ENCODE measurements around the gene DHX34. TPM values are rescaled to one million over a fixed set of nuclear protein-coding genes. Genes with fewer than 3 reads are reported as not detected.
"Not testable (repeated sequence)": the region's sequence is repeated elsewhere in the genome, so short reads cannot be mapped to it uniquely, and the experiment has no call there.

The DHX34 gene
- polyA plus RNA-seq (2013, experiment 1 of 4) = 24.6 TPM
- polyA plus RNA-seq (2013, experiment 2 of 4) = 23.1 TPM
- 19.2 TPM for polyA plus RNA-seq (2013, experiment 3 of 4)
- polyA plus RNA-seq (2013, experiment 4 of 4) = 20.1 TPM

GRCh38 chr19:47348819-47349795 lies at the start of gene DHX34:
TSS of gene DHX34 (plus strand) at chr19:47349315. CDS start at chr19:47353031, 3,716 bp downstream.
- peaks cover 10% of the 10 kb centered on the region for H3K36me3 ChIP-seq (ENCODE audit: control insufficient read depth, insufficient read depth, low read length)
- no peak within 1 kb of the TSS for H3K27ac ChIP-seq (ENCODE audit: insufficient read depth, low read depth, low read length, poor library complexity, severe bottlenecking)
- 5% methylated on average over 63 of the region's 63 CpGs for WGBS, 2 experiments
- peak within 1 kb of the TSS; percentile 81 for H3K4me3 ChIP-seq (ENCODE audit: insufficient read depth, low read depth, low read length)
- peaks cover 15% of the 10 kb centered on the region for H3K4me1 ChIP-seq (ENCODE audit: control insufficient read depth, insufficient read depth, low read length)
- H3K9me3 ChIP-seq (ENCODE audit: control insufficient read depth, low read length) = no peaks in the 10 kb centered on the region
- peaks cover 6% of the 10 kb centered on the region for H3K27me3 ChIP-seq (ENCODE audit: control insufficient read depth, insufficient read depth, low read length, poor library complexity, severe bottlenecking)

- H3K4me3 ChIP-seq (ENCODE audit: insufficient read depth, low read depth, low read length); H3K27ac ChIP-seq (ENCODE audit: insufficient read depth, low read depth, low read length, poor library complexity, severe bottlenecking); H3K36me3 ChIP-seq (ENCODE audit: control insufficient read depth, insufficient read depth, low read length); H3K9me3 ChIP-seq (ENCODE audit: control insufficient read depth, low read length); H3K4me1 ChIP-seq (ENCODE audit: control insufficient read depth, insufficient read depth, low read length); H3K27me3 ChIP-seq (ENCODE audit: control insufficient read depth, insufficient read depth, low read length, poor library complexity, severe bottlenecking): not testable (repeated sequence)
- 93% methylated on average over 12 of the region's 14 CpGs for WGBS, 2 experiments
Measured at GRCh38 chr19:47300867-47301266, 48.2 kb upstream of the DHX34 start.

- Histone ChIP-seq H3K27ac (ENCODE audit: insufficient read depth, low read depth, low read length, poor library complexity, severe bottlenecking) (no peak overlapping the region), H3K27me3 (ENCODE audit: control insufficient read depth, insufficient read depth, low read length, poor library complexity, severe bottlenecking) (no peaks in the 10 kb centered on the region), H3K4me3 (ENCODE audit: insufficient read depth, low read depth, low read length) (no peak overlapping the region), H3K4me1 (ENCODE audit: control insufficient read depth, insufficient read depth, low read length) (no peaks in the 10 kb centered on the region), H3K9me3 (ENCODE audit: control insufficient read depth, low read length) (no peaks in the 10 kb centered on the region), H3K36me3 (ENCODE audit: control insufficient read depth, insufficient read depth, low read length) (no peaks in the 10 kb centered on the region)
- whole genome bisulfite sequencing, 2 experiments = 95 to 98% methylated on average over 10 of the region's 10 CpGs
Measured at GRCh38 chr19:47302249-47302648, 46.9 kb upstream of the DHX34 start.

- Histone ChIP-seq H3K4me3 (ENCODE audit: insufficient read depth, low read depth, low read length) (no peak overlapping the region), H3K27me3 (ENCODE audit: control insufficient read depth, insufficient read depth, low read length, poor library complexity, severe bottlenecking) (no peaks in the 10 kb centered on the region), H3K4me1 (ENCODE audit: control insufficient read depth, insufficient read depth, low read length) (no peaks in the 10 kb centered on the region), H3K9me3 (ENCODE audit: control insufficient read depth, low read length) (no peaks in the 10 kb centered on the region), H3K27ac (ENCODE audit: insufficient read depth, low read depth, low read length, poor library complexity, severe bottlenecking) (no peak overlapping the region), H3K36me3 (ENCODE audit: control insufficient read depth, insufficient read depth, low read length) (no peaks in the 10 kb centered on the region)
- WGBS, 2 experiments = 83 to 96% methylated on average over 5 to 6 of the region's 6 CpGs
Measured at GRCh38 chr19:47303966-47304365, 45.1 kb upstream of the DHX34 start.

- H3K4me3 ChIP-seq (ENCODE audit: insufficient read depth, low read depth, low read length) = no peak overlapping the region
- H3K27me3 ChIP-seq (ENCODE audit: control insufficient read depth, insufficient read depth, low read length, poor library complexity, severe bottlenecking) = no peaks in the 10 kb centered on the region
- H3K9me3 ChIP-seq (ENCODE audit: control insufficient read depth, low read length) = no peaks in the 10 kb centered on the region
- 21 to 24% methylated on average over 14 of the region's 14 CpGs for WGBS, 2 experiments
- H3K27ac ChIP-seq (ENCODE audit: insufficient read depth, low read depth, low read length, poor library complexity, severe bottlenecking) = no peak overlapping the region
- H3K36me3 ChIP-seq (ENCODE audit: control insufficient read depth, insufficient read depth, low read length) = no peaks in the 10 kb centered on the region
- no peaks in the 10 kb centered on the region for H3K4me1 ChIP-seq (ENCODE audit: control insufficient read depth, insufficient read depth, low read length)
Measured at GRCh38 chr19:47305309-47305751, 43.8 kb upstream of the DHX34 start.

- no peak overlapping the region for H3K27ac ChIP-seq (ENCODE audit: insufficient read depth, low read depth, low read length, poor library complexity, severe bottlenecking)
- WGBS, 2 experiments = 86 to 92% methylated on average over 3 of the region's 3 CpGs
- no peaks in the 10 kb centered on the region for H3K4me1 ChIP-seq (ENCODE audit: control insufficient read depth, insufficient read depth, low read length)
- no peaks in the 10 kb centered on the region for H3K36me3 ChIP-seq (ENCODE audit: control insufficient read depth, insufficient read depth, low read length)
- H3K4me3 ChIP-seq (ENCODE audit: insufficient read depth, low read depth, low read length) = no peak overlapping the region
- no peaks in the 10 kb centered on the region for H3K27me3 ChIP-seq (ENCODE audit: control insufficient read depth, insufficient read depth, low read length, poor library complexity, severe bottlenecking)
- H3K9me3 ChIP-seq (ENCODE audit: control insufficient read depth, low read length) = no peaks in the 10 kb centered on the region
Measured at GRCh38 chr19:47306303-47306702, 42.8 kb upstream of the DHX34 start.

GRCh38 chr19:47309038-47309437 lies 40.1 kb upstream of the DHX34 start:
- Histone ChIP-seq H3K27me3 (ENCODE audit: control insufficient read depth, insufficient read depth, low read length, poor library complexity, severe bottlenecking) (no peaks in the 10 kb centered on the region), H3K27ac (ENCODE audit: insufficient read depth, low read depth, low read length, poor library complexity, severe bottlenecking) (no peak overlapping the region), H3K36me3 (ENCODE audit: control insufficient read depth, insufficient read depth, low read length) (no peaks in the 10 kb centered on the region), H3K9me3 (ENCODE audit: control insufficient read depth, low read length) (no peaks in the 10 kb centered on the region), H3K4me3 (ENCODE audit: insufficient read depth, low read depth, low read length) (no peak overlapping the region), H3K4me1 (ENCODE audit: control insufficient read depth, insufficient read depth, low read length) (no peaks in the 10 kb centered on the region)
- WGBS, 2 experiments = 86 to 89% methylated on average over 8 of the region's 8 CpGs

GRCh38 chr19:47309608-47310007 lies 39.5 kb upstream of the DHX34 start, which contains the start of gene C5AR1:
TSS of gene C5AR1 (plus strand) at chr19:47309861. CDS start at chr19:47309896, 35 bp downstream.
- no peaks in the 10 kb centered on the region for H3K36me3 ChIP-seq (ENCODE audit: control insufficient read depth, insufficient read depth, low read length)
- 64 to 67% methylated on average over 12 of the region's 12 CpGs for WGBS, 2 experiments

GRCh38 chr19:47310323-47310722 lies 38.8 kb upstream of the DHX34 start:
- Histone ChIP-seq H3K9me3 (ENCODE audit: control insufficient read depth, low read length) (no peaks in the 10 kb centered on the region), H3K27me3 (ENCODE audit: control insufficient read depth, insufficient read depth, low read length, poor library complexity, severe bottlenecking) (no peaks in the 10 kb centered on the region), H3K4me3 (ENCODE audit: insufficient read depth, low read depth, low read length) (no peak overlapping the region), H3K36me3 (ENCODE audit: control insufficient read depth, insufficient read depth, low read length) (no peaks in the 10 kb centered on the region), H3K27ac (ENCODE audit: insufficient read depth, low read depth, low read length, poor library complexity, severe bottlenecking) (no peak overlapping the region), H3K4me1 (ENCODE audit: control insufficient read depth, insufficient read depth, low read length) (no peaks in the 10 kb centered on the region)
- WGBS, 2 experiments = 94 to 98% methylated on average over 2 of the region's 2 CpGs

More at GRCh38 chr19:47309608-47310007, 39.5 kb upstream of the DHX34 start, which contains the start of gene C5AR1:
- Histone ChIP-seq H3K27me3 (ENCODE audit: control insufficient read depth, insufficient read depth, low read length, poor library complexity, severe bottlenecking) (no peaks in the 10 kb centered on the region), H3K27ac (ENCODE audit: insufficient read depth, low read depth, low read length, poor library complexity, severe bottlenecking) (no peak within 1 kb of the TSS), H3K9me3 (ENCODE audit: control insufficient read depth, low read length) (no peaks in the 10 kb centered on the region), H3K4me3 (ENCODE audit: insufficient read depth, low read depth, low read length) (no peak within 1 kb of the TSS), H3K4me1 (ENCODE audit: control insufficient read depth, insufficient read depth, low read length) (no peaks in the 10 kb centered on the region)

- Histone ChIP-seq H3K27ac (ENCODE audit: insufficient read depth, low read depth, low read length, poor library complexity, severe bottlenecking) (no peak overlapping the region), H3K4me1 (ENCODE audit: control insufficient read depth, insufficient read depth, low read length) (no peaks in the 10 kb centered on the region), H3K36me3 (ENCODE audit: control insufficient read depth, insufficient read depth, low read length) (no peaks in the 10 kb centered on the region), H3K4me3 (ENCODE audit: insufficient read depth, low read depth, low read length) (no peak overlapping the region), H3K9me3 (ENCODE audit: control insufficient read depth, low read length) (no peaks in the 10 kb centered on the region), H3K27me3 (ENCODE audit: control insufficient read depth, insufficient read depth, low read length, poor library complexity, severe bottlenecking) (no peaks in the 10 kb centered on the region)
- 82% methylated on average over 5 of the region's 5 CpGs for WGBS, 2 experiments
Measured at GRCh38 chr19:47310819-47311218, 38.3 kb upstream of the DHX34 start.
